SIG-M5 (cell line): ENCODE measurements around the gene SDCCAG8.

ENCODE experiments used
- DNase-seq: peaks from one replicate; lab custom pipeline; 2025; lab: John Stamatoyannopoulos, UW

Gene SDCCAG8

GRCh38 chr1:243420946-243421685, 165.3 kb downstream of the SDCCAG8 start:
- no peak for DNase-seq

GRCh38 chr1:243421784-243422183, 165.9 kb downstream of the SDCCAG8 start:
- no peak for DNase-seq

- DNase-seq = no peak
These were observed 166.5 kb downstream of the SDCCAG8 start for GRCh38 chr1:243422362-243422761.

DNA sequence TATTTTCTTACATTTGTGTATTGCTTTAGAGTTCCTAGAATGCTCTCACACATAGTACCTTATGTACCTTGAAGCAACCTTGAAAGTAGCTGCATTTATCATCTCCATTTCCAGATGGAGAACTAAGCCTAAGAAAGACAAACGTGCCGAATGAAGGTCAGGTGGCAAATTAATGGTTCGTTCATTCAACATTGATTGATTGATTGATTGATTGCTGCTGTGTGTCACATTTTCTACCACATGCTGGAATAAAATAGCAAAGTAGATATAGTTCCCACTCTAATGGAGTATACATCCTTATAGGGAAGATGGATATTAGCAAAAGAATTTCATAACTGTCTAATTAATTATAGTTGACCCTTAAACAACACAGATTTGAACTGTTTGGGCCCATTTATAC, 172.2 kb downstream of the SDCCAG8 start:
- no peak for DNase-seq

DNA sequence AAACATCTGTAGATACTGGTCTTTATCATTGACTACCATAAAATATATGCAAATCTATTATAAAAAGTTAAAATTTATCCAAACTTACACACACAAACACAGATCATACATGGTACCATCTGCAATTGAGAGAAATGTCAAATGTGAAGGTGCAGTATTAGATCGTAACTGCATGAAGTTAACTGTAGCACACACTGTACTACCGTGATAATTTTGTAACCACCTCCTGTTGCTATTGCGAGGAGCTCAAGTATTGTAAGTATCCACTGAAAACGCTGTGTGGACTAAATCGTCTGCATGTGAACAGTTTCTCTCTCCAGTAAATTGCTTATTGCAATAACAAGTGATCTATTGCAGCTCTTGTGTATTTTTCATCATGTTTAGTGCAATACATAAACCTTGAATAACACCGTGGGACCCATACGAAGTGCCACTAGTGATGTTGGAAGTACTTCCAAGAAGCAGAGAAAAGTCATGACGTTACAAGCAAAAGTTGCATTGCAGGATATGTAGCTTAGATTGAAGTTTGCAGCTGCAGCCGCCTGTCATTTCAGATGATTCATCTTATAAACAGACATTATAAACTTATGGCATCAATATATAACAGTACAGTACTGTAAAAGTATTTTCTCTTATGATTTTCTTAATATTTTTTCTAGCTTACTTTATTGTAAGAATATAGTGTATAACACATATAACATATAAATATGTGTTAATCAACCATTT, 172.9 kb downstream of the SDCCAG8 start:
- no peak for DNase-seq

GRCh38 chr1:243431591-243431990, 175.8 kb downstream of the SDCCAG8 start:
- no peak for DNase-seq

GRCh38 chr1:243432136-243432535, 176.3 kb downstream of the SDCCAG8 start:
- no peak for DNase-seq

- DNase-seq = no peak
These were observed 178.0 kb downstream of the SDCCAG8 start for GRCh38 chr1:243433737-243434370.

DNA sequence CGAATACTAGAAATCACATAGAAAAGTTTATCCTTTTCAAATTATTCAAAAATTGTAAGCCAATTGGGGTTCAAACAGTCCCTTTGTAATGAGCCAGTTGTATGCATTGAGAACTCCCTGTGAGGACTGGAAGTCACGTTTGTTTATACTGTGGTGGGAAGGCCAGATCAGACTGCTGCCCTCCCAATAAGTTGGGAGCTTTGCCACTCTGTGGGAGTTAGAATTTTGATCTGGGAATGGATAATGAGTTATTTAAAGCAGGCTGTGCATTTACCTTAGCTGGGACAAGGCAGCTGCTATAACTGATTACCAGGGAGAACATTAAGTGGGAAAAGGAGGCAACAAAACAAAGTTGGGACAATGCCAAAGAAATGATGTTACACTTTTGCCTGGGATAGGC, 178.8 kb downstream of the SDCCAG8 start:
- no peak for DNase-seq

DNA sequence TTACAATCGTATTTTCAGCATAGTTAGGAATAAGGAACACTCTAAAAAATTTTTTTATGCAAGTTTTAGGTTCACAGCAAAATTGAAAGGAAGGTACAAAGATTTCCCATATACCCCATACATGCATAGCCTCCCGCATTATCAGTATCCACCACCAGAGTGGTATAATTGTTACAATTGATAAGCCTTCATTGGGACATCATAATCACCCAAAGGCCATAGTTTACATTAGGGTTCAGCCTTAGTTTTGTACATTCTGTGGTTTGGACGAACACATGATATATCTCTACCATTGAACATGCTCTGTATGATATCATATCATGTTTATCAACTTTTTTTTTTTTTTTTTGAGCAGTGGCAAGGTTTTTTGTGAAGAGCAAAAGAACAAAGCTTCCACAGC, 180.0 kb downstream of the SDCCAG8 start:
- DNase-seq = no peak

GRCh38 chr1:243438146-243438545, 182.3 kb downstream of the SDCCAG8 start:
- DNase-seq = no peak

GRCh38 chr1:243438815-243439214, 183.0 kb downstream of the SDCCAG8 start:
- no peak for DNase-seq

DNA sequence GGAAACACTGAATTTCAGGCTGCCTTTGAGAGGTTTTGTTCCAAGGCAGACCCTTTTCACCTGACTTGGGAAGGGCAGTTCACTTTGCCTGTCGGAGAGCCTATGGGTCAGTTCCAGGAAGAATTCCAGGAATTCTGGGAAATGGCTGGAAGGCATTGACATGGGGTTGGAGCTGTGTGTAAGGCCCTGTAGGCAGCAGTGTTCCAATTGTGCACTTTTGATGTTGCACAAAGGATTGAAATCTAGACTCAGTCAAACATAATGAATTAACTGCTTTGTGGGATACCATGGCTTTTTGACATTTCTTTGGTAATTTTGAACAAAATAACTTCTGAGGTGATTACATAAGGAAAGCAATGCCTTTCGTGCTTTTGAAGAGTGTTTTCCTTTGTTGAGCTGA, 184.6 kb downstream of the SDCCAG8 start:
- DNase-seq = no peak

DNA sequence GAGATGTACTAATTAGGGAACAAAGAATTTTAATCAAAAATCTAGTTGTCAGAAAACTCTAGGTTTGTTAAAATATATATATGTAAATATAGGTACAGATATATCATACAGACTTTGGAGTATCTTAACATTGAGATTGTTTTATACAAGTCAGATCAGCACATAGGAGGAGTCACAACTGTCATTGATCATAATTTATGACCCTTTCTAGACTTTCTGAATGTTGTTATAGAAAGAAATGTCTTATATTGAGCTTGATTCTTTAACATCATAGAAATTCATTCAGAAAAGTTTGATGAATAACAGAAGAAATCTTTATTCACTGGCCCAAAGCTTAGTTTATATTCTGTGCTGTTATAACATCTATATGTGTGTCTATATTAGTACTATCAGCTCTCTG, 185.8 kb downstream of the SDCCAG8 start:
- no peak for DNase-seq

GRCh38 chr1:243443557-243443956, 187.7 kb downstream of the SDCCAG8 start:
- DNase-seq = no peak

DNA sequence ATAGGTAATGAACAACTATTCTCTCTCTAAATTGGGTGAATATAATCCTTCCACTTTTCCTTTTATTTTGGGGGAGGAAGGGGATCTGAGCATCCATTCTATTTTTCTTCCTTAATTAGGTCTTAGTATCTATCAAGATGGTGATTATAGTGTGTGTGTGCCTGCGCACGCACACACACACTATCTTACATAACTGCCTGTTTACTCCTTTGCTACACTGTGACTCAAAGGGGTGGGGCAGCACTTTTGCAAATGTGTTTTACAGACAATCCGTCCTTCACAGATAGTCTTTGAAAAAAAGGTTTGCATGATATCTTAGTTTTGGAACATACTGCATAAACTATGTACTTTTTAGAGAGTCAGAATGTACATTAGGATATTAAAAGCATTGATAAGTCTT, 191.5 kb downstream of the SDCCAG8 start:
- DNase-seq = no peak

DNA sequence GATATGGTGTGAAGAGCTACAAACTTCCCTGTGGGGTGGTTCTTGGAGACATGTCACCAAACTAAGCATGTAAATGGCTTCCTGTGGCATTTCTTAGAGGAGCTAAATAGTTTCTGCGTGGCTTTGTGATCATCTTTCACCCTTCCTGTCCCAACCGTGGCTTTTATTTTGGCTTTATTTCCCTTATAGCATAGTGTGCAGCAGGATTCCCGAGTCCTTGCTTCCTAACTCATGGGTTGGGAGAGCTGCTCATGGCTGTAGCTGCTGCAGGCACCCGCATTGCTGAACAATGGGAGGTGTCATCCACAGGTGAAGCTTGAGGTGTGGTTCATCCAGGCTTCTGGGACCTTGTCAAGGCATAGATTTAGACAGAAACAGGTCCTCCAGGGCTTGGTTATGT, 192.0 kb downstream of the SDCCAG8 start:
- DNase-seq = no peak

DNA sequence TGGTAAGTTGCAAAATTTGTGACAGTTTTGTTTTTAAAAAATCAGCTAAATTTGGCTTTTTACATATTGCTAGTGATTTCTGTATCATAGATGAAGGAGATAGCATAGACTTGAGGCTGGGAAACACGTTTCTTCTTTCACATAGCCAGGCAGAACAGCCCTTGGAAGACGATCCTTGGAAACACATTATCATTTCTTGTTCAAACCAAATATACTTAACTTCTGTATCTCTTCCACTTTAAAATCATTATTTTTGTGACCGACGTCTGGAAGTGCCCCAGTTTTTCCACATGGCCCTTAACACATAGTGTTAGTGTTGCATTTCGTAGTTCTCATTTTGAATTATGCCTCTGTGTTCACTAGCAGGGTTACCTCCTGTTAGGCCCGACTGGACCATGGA, 193.5 kb downstream of the SDCCAG8 start:
- DNase-seq = no peak

GRCh38 chr1:243452092-243452491, 196.3 kb downstream of the SDCCAG8 start:
- peak; percentile 68 for DNase-seq

DNA sequence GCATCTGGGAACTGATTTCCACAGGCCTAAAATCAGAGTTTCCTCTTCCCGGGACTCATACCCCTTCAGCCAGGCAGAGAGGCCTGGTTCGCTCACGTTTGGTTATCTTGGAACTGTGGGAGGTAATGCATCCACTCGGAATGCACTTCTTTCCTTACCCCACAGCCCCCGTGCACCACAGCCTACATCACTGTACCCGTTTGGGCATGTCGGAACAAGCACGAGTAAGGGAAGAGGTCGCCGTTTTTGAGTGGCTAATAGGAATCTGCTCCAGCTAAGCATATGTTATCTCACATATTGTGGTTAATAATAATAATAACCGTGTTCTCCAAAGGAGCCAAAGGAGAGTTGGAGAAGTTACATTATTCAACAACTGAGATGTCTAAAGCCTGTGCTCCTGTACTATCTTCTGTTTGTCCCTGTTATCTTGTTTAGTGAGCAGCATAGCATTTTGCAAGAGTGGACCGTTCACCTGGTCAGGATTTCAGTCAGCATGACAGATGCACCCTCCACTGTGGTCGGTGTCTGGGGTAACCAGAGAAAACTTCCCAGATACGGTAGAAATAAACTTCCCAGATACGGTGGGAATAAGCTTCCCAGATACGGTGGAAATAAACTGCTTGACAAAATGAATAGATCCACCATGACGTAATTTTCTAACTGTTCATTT, 198.6 kb downstream of the SDCCAG8 start:
- DNase-seq = no peak

DNA sequence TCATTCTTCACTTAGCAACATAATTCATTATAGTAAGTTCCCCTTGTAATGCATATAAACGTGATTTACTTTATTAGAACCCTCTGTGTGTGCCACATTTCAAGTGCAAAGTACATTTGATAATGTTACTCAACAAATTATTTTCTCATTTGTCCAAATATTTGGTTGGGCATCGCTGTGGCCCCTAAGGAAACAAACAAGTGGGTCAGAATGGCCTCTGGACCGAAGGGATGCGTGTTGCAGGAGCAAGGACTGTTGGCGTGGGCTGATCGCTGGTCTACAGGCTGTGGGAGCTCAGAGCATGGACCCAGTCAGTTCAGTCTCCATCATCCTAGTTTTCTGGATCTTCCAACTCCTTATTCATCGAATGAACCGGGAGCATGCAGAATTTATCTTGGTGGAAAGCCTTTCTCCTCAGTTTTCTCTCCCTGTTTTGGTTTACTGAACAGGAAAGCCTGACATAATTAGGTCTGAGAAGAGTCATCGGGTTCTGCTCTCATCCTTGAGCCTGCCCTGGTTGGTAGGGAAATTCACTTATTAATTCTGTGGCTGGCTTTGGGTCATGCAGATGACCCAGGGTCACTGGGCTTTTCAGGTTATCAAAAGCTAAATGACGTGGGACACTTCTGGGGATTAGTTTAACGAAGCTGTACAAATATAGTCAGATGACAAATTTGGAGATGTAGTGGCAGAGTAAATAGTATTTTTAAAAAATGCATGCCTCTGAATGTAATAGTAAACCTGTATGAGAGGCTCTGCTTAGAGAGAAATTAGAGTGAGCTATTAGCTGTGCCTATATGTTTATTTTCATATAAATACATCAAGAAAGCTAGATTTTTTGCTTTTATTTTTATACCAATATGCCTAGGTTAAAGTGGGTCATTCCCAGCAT, 200.2 kb downstream of the SDCCAG8 start:
- no peak for DNase-seq
